ENCODE data around the gene TIAM2.
"Not testable (repeated sequence)": the region's sequence is repeated elsewhere in the genome, so short reads cannot be mapped to it uniquely, and the experiment has no call there.

TIAM2 gene

GRCh38 chr6:155171747-155172449, 176.8 kb downstream of the TIAM2 start:
- no peak for DNase-seq

- DNase-seq: no peak
Measured at GRCh38 chr6:155173488-155173887, 178.4 kb downstream of the TIAM2 start.

GRCh38 chr6:155174576-155175211, 179.6 kb downstream of the TIAM2 start:
- peak; percentile 76 to 85 (median 81) for DNase-seq

GRCh38 chr6:155177363-155177961, 182.3 kb downstream of the TIAM2 start:
- peak; percentile 79 to 92 (median 88) for DNase-seq

GRCh38 chr6:155181498-155181897, 186.4 kb downstream of the TIAM2 start:
- DNase-seq: no peak

- no peak for DNase-seq
Measured at GRCh38 chr6:155182103-155182502, 187.0 kb downstream of the TIAM2 start.

- DNase-seq: peak; percentile 55 to 76 (median 70)
Measured at GRCh38 chr6:155183095-155183494, 188.0 kb downstream of the TIAM2 start.

- not testable (repeated sequence) for DNase-seq
Measured at GRCh38 chr6:155185041-155185440, 189.9 kb downstream of the TIAM2 start.

- no peak for DNase-seq
Measured at GRCh38 chr6:155185544-155185943, 190.4 kb downstream of the TIAM2 start.

GRCh38 chr6:155186052-155186658, 191.0 kb downstream of the TIAM2 start:
- DNase-seq: no peak

GRCh38 chr6:155187106-155187505, 192.0 kb downstream of the TIAM2 start:
- peak; percentile 33 to 71 (median 58) for DNase-seq

GRCh38 chr6:155187994-155188706, 193.0 kb downstream of the TIAM2 start:
- DNase-seq: no peak

- DNase-seq: peak; percentile 46 to 74 (median 60)
Measured at GRCh38 chr6:155188707-155189496, 193.8 kb downstream of the TIAM2 start.

- no peak for DNase-seq
Measured at GRCh38 chr6:155190677-155191076, 195.6 kb downstream of the TIAM2 start.

GRCh38 chr6:155193526-155193925, 198.4 kb downstream of the TIAM2 start:
- no peak for DNase-seq

GRCh38 chr6:155194399-155194798, 199.3 kb downstream of the TIAM2 start:
- no peak for DNase-seq

GRCh38 chr6:155195903-155196302, 200.8 kb downstream of the TIAM2 start:
- no peak for DNase-seq

GRCh38 chr6:155196911-155197310, 201.8 kb downstream of the TIAM2 start:
- no peak for DNase-seq

GRCh38 chr6:155197932-155198331, 202.8 kb downstream of the TIAM2 start:
- peak in 3 of 4 experiments; percentile 22 to 45 (median 39) for DNase-seq

- peak; percentile 26 to 75 (median 58) for DNase-seq
Measured at GRCh38 chr6:155200012-155200411, 204.9 kb downstream of the TIAM2 start.

- DNase-seq: no peak
Measured at GRCh38 chr6:155201461-155202226, 206.5 kb downstream of the TIAM2 start.
